RKO (cell line): ENCODE measurements around the gene TIAM1.

Experiments used
- DNase-seq: peaks from one replicate; pipeline ENCODE4 v3.0.0-alpha.2; 2016; ENCODE audit warnings: low spot score

The TIAM1 gene

GRCh38 chr21:31352836-31353235 lies 8.8 kb upstream of the TIAM1 start:
- no peak for DNase-seq

GRCh38 chr21:31351960-31352359 lies 7.9 kb upstream of the TIAM1 start:
- no peak for DNase-seq

DNA sequence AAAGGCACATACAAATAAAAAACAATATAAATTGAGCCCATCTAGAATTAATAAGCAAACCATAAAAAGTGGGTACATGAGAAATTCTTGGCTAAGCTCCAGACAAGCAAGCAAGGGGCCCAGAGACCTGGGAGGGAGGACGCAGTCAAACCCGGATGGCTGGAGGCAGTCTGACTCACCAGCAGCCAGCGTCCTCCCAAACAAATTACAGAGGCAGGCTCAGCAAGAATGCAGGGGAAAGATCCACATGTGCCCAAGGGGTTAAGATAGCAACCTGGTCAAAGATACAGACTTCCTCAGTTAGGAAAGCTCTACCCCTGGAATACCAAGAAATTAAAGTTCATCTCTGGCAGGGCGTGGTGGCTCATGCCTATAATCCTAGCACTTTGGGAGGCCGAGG lies 7.4 kb upstream of the TIAM1 start:
- peak; percentile 2 for DNase-seq

GRCh38 chr21:31349208-31349607 lies 5.1 kb upstream of the TIAM1 start:
- DNase-seq = no peak

DNA sequence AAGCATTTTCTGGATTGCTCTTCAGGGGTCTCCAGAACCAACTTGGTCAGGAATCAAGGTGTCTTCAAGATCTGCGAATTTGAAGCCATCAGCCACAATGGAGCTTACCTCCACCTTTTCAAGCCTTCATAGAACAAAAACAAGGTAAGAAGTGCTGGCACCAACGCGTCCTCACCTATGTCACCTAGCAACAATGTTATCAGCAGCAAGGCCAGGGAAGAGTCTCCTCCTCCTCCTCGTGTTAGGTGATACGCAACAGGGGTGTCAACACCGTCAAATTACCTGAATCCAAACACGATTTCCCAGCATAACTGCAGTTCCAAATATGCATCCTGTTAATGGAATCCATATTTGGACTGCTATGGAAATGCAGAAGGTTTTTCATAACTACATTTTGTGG lies 4.1 kb upstream of the TIAM1 start:
- no peak for DNase-seq

- peak; percentile 56 for DNase-seq
These were observed 3.5 kb upstream of the TIAM1 start for GRCh38 chr21:31347435-31348032.

DNA sequence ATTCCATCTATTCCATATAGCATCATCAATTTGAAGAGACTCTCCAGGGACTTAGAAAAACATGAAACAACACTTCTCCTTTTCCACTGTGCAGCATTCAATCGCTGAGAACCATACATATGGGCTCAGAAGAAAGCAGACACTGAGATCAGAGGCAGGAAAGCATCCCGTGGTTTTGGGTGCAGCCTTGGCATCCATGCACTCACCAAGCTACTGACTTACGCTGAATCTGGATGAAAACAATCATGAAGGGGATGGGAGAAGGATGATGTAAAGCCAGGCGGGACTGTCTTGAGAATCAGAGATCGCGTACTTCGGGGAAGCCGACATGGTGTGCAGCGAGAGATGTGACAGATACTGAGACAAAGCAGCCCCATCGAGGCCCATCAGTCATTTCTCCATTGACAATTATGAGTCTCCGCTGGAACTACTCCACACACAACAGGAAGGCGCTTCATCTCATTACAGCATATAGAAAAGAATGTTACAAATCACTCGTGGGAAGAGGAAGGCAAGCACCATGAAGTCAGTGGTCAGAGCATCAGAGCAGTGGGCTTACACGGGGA lies 2.3 kb upstream of the TIAM1 start:
- DNase-seq = no peak

DNA sequence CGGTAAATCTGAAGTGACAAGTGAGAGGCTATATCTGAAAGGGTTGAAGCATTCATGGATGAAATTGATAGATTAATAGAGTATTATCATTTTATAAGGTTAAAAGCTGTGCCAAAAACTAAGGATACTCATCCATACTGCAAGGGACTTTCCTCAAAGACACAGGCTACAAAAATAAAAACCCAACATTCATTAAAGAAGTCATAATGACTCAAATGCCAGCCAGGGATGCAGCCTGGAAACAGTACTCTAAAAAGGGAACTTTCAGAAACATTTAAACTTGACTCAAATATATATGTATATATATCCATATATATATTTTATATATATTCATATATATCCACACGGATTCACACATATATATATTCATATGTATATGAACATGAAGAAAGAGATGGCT lies 1.1 kb upstream of the TIAM1 start:
- no peak for DNase-seq

GRCh38 chr21:31343030-31343510 lies 991 bp downstream of the TIAM1 start:
- DNase-seq = no peak

- no peak for DNase-seq
These were observed 1.7 kb downstream of the TIAM1 start for GRCh38 chr21:31342348-31342747.

- no peak for DNase-seq
These were observed 3.0 kb downstream of the TIAM1 start for GRCh38 chr21:31340942-31341487.

- no peak for DNase-seq
These were observed 3.5 kb downstream of the TIAM1 start for GRCh38 chr21:31340514-31340913.

DNA sequence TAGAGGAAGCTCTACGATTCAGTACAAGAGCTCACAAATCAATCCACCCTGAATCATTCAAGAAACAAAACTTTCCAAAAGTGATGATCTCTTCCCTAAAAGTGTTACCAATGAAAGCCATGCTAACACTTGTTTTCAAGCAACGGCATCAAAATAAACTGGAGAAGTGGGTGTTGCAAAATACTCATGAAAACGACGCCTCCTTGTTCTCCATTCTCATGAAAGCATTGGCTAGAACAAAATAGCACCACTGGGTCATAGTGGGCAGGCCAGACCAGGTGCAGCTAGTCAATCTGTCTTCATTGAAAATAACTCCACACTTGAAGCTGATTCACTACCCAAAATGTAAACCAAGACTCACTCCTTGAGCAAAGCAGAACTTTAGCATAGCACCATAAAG lies 4.3 kb downstream of the TIAM1 start:
- no peak for DNase-seq

GRCh38 chr21:31338908-31339368 lies 5.1 kb downstream of the TIAM1 start:
- no peak for DNase-seq

DNA sequence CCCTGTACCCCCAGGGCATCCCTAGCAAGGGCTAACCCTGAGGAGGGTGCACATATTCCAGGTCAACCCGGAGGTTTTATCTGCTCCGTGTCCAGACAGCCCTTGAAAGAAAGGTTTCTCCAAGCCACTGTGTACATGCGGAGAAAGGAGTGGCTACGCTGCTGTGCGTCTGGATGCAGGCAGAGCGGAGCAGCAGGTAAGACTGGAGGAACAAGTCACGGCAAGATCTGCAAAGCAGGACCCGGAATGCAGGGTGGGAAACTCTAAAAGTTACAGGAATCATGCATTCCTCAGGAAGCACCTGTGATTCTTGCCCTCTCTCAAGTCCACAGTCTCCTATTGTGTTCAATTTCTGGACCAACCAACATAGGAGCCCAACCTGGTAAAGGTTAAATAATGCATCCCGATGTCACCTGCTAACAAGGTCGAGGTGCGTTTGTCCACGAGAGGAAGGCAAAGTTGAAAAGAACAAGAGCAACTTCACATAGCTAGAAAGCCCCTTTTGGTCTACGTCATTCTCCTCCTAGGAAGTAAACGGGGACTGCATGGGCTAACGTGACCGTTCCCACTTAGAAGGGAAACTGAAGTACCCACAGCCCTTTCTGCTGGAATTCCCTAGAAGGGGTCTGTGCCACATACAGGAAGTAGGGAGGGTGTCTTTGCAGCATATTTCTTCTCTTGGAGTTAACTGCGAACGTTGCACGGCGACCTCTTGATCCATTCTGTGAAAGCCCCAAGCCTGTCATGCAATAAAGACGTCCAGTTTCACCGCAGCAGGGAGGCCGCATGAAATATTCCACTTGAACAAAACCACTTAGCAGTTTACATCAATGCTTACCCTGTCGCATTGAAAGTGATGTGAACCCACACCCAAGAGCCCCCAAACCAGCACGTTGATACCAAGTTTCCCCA lies 5.8 kb downstream of the TIAM1 start:
- DNase-seq = no peak

DNA sequence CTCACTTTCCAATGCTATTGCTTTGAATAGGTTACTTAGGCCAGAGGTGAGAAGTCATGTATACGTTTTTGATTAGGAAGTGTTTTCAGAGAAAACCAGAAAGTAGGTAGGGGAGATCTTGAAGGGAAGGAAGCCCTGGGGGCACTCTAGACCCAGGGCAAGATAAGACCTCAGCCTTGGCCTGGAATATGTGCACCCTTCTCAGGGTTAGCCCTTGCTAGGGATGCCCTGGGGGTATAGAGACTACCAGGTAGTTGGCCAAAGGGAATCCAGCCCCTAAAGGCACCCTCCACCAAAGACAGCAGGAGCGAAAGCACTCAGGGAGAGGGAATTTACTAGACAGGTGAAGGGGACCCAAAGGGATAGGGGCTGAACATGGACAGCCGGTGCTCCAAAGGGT lies 7.0 kb downstream of the TIAM1 start:
- no peak for DNase-seq

DNA sequence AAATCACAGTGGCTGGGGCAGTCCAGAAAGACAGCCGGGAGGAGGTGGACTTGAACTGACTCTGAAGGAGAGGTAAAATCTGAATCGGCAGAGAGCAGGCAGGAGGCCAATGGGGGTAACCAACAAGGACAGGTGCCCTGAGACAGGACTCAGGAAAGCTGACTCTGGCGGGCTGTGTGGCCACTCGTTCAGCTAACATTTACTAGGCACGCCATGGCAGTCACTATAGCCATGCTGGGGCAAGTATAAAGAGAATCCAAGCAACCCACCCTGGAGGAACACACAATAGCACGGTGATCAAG lies 7.4 kb downstream of the TIAM1 start:
- no peak for DNase-seq

DNA sequence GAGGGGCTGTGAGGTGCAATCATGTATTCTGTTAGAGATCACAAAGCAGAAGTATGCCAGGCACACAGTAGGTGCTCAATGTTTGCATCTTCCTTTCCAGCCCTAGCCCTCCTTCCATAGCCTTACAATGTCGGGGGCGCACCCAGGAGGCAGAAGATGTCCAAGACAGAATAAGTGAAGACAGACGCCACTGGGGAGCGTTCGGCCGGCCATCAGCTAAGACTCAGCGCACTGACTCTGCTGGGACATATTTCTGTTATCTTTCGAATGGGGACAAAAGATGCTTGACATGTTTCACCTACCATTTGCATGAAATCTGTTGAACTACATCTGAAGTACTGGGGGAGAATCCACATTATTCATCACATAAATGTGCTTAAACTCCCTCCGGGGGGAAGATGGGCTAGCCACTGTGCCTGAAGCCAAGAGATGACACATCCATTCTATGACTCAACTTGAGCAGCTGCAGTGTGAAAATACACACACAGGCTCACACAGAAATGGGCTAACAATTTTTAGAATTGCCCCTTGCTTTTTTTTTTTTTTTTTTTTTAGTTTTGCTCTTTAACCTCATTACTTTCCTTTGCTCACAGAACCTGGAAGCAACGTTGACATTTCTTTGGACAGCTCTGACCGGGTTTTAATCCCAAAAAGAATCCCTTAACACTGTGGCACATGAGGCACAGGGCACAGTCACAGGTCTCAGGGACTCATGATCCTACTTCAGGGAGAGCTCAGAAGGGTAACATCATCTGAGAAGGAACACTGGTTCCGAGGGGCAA lies 7.9 kb downstream of the TIAM1 start:
- DNase-seq = peak; percentile 72

DNA sequence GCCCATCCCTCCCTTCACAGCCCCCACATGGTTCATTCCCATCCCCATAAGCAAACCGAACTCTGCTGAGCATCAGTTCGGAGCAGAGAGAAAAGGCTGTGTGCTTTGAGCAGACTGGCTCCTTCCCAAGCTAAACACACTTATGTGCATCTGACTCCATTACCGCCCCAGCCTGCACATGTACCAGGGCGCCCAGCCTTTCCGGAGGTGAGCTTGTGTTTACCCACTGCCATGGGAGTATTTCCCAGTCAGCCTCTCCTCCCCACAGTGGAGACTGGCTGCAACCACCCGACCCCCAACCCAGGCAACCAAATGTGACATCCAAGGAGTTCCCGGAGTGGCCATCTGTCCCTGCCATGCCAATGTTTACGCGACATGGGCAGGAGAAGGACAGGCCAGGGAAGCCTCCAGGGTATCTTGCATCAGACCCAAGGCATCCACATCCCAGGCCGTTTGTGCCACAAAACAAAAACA lies 9.4 kb downstream of the TIAM1 start:
- no peak for DNase-seq

GRCh38 chr21:31332525-31332924 lies 11.5 kb downstream of the TIAM1 start:
- DNase-seq = no peak

- DNase-seq = no peak
These were observed 12.8 kb downstream of the TIAM1 start for GRCh38 chr21:31331231-31331630.

- no peak for DNase-seq
These were observed 13.9 kb downstream of the TIAM1 start for GRCh38 chr21:31330144-31330483.
